LNCaP clone FGC (cell line): ENCODE data around the gene MEIG1.
"Not testable (repeated sequence)": the region's sequence is repeated elsewhere in the genome, so short reads cannot be mapped to it uniquely, and the experiment has no call there.

ENCODE experiments used
- DNase-seq: peaks from one replicate; pipeline ENCODE4 v3.0.0-alpha.2; 2011; ENCODE audit warnings: low read depth
- H3K4me3 ChIP-seq: 2 replicates; pipeline ENCODE4 v1.5.1; 2011; ENCODE audit warnings: mild to moderate bottlenecking, low read depth, low read length, control low read depth
- TF ChIP-seq, protein P1 (sequence below): IDR thresholded peaks from 2 replicates; pipeline ENCODE4 v1.5.1; 2012; ENCODE audit warnings: mild to moderate bottlenecking; ENCODE audit not compliant: control insufficient read depth, insufficient read depth; ENCODE audit errors: extremely low read depth

MEIG1 gene

DNA sequence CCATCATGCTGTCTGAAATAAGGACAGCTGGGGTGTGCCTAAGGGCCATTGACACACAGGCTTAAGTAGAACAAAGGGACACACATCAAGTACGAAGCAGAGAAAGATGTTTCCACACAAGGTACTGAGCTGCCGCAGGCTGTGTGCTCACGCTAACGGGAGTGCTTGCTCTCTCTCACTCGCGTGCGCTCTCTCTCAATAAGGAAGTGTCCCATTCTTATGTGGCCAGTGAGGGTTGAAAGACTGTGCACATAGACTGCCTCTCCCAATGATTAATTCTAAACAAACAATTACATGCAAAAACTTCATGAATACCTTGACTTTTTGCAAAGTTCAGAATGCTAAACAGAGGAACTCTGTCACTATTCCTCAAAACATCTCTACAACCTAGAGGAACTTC is 35.2 kb upstream of the MEIG1 start:
- no peak overlapping the region for H3K4me3 ChIP-seq
- DNase-seq, result no peak
- TF ChIP-seq, protein P1, sequence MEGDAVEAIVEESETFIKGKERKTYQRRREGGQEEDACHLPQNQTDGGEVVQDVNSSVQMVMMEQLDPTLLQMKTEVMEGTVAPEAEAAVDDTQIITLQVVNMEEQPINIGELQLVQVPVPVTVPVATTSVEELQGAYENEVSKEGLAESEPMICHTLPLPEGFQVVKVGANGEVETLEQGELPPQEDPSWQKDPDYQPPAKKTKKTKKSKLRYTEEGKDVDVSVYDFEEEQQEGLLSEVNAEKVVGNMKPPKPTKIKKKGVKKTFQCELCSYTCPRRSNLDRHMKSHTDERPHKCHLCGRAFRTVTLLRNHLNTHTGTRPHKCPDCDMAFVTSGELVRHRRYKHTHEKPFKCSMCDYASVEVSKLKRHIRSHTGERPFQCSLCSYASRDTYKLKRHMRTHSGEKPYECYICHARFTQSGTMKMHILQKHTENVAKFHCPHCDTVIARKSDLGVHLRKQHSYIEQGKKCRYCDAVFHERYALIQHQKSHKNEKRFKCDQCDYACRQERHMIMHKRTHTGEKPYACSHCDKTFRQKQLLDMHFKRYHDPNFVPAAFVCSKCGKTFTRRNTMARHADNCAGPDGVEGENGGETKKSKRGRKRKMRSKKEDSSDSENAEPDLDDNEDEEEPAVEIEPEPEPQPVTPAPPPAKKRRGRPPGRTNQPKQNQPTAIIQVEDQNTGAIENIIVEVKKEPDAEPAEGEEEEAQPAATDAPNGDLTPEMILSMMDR, result no peak

DNA sequence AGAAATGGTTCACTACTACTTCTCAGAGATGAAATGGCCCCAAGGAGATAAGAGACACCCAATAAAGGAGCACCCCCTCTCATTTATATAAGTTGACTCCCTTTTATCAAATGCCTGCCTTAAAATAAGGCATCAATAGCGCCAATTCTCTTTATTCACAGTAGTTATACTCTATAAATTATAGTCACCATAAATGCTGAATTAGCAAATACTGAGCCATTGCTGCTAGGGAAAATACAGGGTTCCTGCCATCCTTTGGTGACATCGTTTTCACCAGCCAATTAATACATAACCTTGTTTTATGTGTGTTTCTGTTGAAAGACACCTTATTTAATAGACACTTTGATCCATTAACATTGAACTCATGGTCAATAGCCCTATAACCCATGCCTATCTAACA is 33.9 kb upstream of the MEIG1 start:
- H3K4me3 ChIP-seq, result no peak overlapping the region
- TF ChIP-seq, protein P1, result no peak
- DNase-seq, result no peak

DNA sequence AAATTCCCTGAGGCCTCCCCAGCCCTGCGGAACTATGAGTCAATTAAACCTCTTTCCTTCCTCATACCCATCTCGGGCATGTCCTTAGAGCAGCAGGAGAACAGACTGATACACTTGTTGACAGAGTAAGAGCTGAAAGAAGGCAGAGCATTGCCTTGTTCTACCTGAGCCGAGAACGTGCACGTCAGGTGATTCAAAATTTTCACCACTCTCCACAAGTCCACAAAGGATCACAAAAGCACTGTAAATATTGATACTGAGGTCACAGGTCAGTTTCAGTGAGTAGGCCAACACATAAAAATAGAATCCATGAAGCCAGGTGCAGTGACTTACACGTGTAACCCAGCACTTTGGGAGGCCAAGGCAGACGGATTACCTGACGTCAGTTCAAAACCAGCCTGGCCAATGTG is 33.1 kb upstream of the MEIG1 start:
- no peak overlapping the region for H3K4me3 ChIP-seq
- TF ChIP-seq, protein P1, result no peak
- no peak for DNase-seq

DNA sequence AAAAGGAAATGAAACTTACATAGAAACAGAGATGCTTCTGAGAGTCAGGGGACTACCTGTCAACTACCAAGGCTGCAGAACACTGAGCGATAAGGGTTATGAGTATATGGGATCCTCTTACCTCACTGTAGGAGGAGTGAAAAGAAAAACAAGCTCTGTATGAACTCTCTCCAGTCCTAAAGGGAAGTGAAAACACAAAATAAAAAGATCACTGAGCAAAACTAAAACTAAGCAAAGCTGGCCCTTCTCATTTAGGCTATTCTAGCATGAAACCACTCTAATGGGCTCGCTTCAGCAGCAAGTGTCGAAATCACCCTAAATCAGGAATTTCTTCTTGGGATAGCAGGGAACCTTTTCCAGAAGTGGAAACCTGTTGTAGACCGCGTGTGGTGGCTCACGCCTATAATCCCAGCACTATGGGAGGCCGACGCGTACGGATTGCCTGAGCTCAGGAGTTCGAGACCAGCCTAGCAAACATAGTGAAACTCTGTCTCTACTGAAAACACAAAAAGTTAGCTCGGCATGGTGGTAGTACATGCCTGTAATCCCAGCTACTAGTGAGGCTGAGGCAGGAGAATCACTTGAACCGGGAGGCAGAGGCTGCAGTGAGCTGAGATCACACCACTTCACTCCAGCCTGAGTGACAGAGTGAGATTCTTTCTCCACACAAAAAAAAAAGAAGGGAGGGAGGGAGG is 32.3 kb upstream of the MEIG1 start:
- TF ChIP-seq, protein P1, result no peak
- no peak overlapping the region for H3K4me3 ChIP-seq
- DNase-seq, result no peak

DNA sequence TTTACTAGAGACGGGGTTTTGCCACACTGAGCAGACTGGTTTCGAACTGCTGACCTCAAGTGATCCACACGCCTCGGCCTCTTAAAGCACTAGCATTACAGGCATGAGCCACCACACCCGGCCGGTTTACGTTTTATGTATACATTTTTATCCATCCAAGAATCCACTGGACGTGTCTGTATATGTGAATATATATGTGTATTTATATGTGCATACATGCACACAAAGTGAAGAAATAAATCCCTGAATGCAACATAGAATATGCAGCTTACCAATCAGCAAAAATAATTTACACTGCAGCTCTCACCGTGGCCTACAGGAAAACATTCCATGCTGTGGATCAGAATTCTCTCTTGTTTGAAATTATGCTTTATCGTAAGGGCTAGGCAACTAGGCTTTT is 28.6 kb upstream of the MEIG1 start:
- no peak overlapping the region for H3K4me3 ChIP-seq
- TF ChIP-seq, protein P1, result no peak
- DNase-seq, result no peak

DNA sequence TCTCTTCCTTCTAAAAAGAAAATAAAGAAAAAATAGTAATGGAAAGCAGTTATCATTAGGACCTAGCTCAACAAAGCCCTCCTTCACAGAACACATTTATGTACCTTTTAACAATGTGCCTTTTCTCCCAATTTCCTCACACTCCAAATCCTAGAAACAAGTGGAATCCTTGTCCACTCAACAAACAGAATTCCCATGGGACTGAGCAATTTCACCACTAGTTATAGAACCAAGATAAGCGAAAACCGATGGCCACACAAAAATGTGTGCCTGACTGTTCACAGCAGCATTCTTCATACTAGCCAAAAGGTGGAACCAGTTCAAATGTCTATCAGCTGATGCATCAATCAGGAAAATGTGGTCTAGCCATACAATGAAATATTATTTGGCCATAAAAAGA is 22.6 kb upstream of the MEIG1 start:
- no peak overlapping the region for H3K4me3 ChIP-seq
- TF ChIP-seq, protein P1, result no peak

DNA sequence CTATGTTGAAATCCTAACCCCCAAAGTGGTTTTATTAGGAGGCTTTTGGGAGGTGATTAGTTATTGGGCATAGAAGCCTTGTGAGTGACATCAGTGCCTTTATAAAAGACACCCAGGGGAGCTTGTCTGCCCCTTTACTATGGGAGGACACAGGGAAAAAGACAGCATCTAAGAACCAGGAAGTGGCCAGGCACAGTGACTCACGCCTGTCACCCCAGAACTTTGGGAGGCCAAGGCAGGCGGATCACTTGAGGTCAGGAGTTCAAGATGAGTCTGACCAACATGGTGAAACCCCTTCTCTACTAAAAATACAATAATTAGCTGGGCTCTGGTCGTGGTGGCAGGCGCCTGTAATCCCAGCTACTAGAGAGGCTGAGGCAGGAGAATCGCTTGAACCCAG is 20.2 kb upstream of the MEIG1 start:
- DNase-seq, H3K4me3 ChIP-seq: not testable (repeated sequence)

More for the DNA sequence above, 22.6 kb upstream of the MEIG1 start:
- no peak for DNase-seq

DNA sequence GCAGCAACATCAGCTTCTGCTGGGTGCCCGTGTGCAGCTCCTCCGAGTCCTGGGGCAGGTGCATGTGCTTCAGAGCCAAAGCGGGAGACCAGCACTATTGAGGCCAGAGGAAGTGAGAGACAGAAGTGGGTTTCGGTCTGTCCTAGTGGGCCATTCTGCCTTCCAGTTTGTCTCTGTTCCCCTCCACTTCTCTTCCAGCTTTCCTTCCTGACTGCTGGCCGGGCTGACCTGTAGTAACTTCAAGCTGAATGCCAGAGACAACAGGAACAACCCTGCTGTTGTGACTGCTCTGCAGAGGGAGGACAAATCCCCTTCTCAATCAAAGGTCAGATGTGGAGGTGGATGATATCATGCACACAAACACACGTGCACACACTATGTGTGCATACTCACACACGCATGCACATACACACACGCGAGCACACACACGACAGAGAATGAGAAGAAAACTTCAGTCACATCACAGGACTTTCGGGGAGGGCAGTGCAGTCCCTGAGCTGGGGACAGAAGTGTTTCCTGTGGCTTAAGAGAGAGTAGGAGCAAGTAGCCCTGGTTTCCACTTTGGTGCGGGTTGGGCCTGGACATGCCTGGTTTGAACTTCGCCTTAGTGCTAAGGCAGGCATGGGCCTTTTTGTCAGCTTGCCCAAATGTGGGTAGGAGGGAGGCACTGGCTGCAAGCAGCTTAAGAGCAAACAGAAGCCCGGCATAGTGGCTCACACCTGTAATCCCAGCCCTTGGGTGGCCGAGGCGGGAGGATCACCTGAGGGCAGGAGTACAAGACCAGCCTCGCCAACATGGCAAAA is 16.8 kb upstream of the MEIG1 start:
- DNase-seq, H3K4me3 ChIP-seq: not testable (repeated sequence)

DNA sequence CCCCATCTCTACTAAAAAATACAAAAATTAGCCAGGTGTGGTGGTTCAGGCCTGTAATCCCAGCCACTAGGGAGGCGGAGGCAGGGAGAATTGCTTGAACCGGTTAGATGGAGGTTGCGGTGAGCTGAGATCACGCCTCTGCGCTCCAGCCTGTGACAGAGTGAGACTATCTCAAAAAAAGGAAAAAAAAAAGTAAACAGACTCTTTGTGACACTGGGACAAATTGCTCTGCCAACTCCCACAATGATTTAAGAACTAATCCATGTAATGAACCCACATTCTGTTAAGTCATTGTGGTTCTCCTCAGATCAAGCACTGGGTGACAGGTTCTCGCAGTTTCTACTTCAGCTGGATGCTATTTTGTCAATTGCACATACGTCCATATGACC is 16.2 kb upstream of the MEIG1 start:
- DNase-seq, H3K4me3 ChIP-seq: not testable (repeated sequence)
